Right lobe of liver (tissue), 4 donors: Measurements from ENCODE around the gene MUCL3.

ENCODE experiments used
- POLR2A ChIP-seq: fragments of 450-650 bp; IDR thresholded peaks from one replicate; pipeline ENCODE4 v1.6.1; 2017; ENCODE audit warnings: antibody characterized with exemption, mild to moderate bottlenecking
- TF ChIP-seq, protein P1 (sequence below), 4 donors: fragments of 200-600 bp in 3 of 4; fragments of 450-650 bp in 1 of 4; IDR thresholded peaks; one replicate each; pipeline versions ENCODE4 v1.5.1 to v1.8.0; 2016 to 2022; ENCODE audit warnings: antibody characterized with exemption in 4 of 4, mild to moderate bottlenecking in 2 of 4
- donor health status: DM: no; HTN: no; CAD: no.
- donor health status: DM: no; HTN: no; CAD: no.
- donor health status: DM: no; HTN: yes; CAD: no.

DNA sequence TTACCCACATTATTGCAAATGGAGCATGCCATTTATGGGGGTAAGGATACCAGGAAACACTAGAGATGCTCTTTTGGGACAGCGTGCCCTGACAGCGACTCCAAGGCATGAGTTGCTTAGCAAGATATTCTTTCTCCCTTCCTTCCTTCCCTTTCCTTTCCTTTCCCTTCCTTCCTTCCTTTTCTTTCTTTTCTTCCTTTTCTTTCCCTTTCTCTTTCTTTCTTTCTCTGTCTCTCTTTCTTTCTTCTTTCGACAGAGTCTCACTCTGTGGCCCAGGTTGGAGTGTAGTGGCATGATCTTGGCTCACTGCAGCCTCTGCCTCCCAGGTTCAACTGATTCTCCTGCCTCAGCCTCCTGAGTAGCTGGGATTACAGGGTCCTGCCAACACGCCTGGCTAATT lies 3.3 kb downstream of the MUCL3 start:
- TF ChIP-seq POLR2A, result no peak
- TF ChIP-seq, protein P1, sequence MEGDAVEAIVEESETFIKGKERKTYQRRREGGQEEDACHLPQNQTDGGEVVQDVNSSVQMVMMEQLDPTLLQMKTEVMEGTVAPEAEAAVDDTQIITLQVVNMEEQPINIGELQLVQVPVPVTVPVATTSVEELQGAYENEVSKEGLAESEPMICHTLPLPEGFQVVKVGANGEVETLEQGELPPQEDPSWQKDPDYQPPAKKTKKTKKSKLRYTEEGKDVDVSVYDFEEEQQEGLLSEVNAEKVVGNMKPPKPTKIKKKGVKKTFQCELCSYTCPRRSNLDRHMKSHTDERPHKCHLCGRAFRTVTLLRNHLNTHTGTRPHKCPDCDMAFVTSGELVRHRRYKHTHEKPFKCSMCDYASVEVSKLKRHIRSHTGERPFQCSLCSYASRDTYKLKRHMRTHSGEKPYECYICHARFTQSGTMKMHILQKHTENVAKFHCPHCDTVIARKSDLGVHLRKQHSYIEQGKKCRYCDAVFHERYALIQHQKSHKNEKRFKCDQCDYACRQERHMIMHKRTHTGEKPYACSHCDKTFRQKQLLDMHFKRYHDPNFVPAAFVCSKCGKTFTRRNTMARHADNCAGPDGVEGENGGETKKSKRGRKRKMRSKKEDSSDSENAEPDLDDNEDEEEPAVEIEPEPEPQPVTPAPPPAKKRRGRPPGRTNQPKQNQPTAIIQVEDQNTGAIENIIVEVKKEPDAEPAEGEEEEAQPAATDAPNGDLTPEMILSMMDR (IDR thresholded peaks at IDR 0.05), result no peak
